Measurements from ENCODE around the gene SLC6A16. TPM values are rescaled to one million over a fixed set of nuclear protein-coding genes. Genes with fewer than 3 reads are reported as not detected.

SLC6A16 gene
- total and polyA plus RNA-seq, 2 of the 8 experiments (the other 6 are each of a cell fraction or from before 2014, with no cell fraction given), result 1.1 to 1.5 TPM

- TF ChIP-seq SIN3A (conservative IDR thresholded peaks at IDR 0.05 in 1 of 2, IDR thresholded peaks at IDR 0.05 in 1 of 2; ENCODE audit: low read depth in 1 of 2, low read length in 2 of 2) (no peak), RBBP5 (IDR thresholded peaks at IDR 0.05; ENCODE audit: borderline replicate concordance, low read depth, low read length) (no peak), FOSL1 (IDR thresholded peaks at IDR 0.05; ENCODE audit: insufficient read depth, low read depth, low read length) (no peak), NRF1 (IDR thresholded peaks at IDR 0.05; ENCODE audit: low read depth, low read length) (no peak), EZH2 (IDR thresholded peaks at IDR 0.05; ENCODE audit: low read depth, low read length, severe bottlenecking) (no peak), TAF1 (IDR thresholded peaks at IDR 0.05; ENCODE audit: low read depth, low read length) (no peak), NANOG (IDR thresholded peaks at IDR 0.05; ENCODE audit: insufficient read depth, low read depth, low read length, poor library complexity, severe bottlenecking) (no peak), TBP (IDR thresholded peaks at IDR 0.05; ENCODE audit: low read depth, low read length) (no peak), TCF12 (IDR thresholded peaks at IDR 0.05; ENCODE audit: low read depth, low read length) (no peak)
- TF ChIP-seq, protein P1, sequence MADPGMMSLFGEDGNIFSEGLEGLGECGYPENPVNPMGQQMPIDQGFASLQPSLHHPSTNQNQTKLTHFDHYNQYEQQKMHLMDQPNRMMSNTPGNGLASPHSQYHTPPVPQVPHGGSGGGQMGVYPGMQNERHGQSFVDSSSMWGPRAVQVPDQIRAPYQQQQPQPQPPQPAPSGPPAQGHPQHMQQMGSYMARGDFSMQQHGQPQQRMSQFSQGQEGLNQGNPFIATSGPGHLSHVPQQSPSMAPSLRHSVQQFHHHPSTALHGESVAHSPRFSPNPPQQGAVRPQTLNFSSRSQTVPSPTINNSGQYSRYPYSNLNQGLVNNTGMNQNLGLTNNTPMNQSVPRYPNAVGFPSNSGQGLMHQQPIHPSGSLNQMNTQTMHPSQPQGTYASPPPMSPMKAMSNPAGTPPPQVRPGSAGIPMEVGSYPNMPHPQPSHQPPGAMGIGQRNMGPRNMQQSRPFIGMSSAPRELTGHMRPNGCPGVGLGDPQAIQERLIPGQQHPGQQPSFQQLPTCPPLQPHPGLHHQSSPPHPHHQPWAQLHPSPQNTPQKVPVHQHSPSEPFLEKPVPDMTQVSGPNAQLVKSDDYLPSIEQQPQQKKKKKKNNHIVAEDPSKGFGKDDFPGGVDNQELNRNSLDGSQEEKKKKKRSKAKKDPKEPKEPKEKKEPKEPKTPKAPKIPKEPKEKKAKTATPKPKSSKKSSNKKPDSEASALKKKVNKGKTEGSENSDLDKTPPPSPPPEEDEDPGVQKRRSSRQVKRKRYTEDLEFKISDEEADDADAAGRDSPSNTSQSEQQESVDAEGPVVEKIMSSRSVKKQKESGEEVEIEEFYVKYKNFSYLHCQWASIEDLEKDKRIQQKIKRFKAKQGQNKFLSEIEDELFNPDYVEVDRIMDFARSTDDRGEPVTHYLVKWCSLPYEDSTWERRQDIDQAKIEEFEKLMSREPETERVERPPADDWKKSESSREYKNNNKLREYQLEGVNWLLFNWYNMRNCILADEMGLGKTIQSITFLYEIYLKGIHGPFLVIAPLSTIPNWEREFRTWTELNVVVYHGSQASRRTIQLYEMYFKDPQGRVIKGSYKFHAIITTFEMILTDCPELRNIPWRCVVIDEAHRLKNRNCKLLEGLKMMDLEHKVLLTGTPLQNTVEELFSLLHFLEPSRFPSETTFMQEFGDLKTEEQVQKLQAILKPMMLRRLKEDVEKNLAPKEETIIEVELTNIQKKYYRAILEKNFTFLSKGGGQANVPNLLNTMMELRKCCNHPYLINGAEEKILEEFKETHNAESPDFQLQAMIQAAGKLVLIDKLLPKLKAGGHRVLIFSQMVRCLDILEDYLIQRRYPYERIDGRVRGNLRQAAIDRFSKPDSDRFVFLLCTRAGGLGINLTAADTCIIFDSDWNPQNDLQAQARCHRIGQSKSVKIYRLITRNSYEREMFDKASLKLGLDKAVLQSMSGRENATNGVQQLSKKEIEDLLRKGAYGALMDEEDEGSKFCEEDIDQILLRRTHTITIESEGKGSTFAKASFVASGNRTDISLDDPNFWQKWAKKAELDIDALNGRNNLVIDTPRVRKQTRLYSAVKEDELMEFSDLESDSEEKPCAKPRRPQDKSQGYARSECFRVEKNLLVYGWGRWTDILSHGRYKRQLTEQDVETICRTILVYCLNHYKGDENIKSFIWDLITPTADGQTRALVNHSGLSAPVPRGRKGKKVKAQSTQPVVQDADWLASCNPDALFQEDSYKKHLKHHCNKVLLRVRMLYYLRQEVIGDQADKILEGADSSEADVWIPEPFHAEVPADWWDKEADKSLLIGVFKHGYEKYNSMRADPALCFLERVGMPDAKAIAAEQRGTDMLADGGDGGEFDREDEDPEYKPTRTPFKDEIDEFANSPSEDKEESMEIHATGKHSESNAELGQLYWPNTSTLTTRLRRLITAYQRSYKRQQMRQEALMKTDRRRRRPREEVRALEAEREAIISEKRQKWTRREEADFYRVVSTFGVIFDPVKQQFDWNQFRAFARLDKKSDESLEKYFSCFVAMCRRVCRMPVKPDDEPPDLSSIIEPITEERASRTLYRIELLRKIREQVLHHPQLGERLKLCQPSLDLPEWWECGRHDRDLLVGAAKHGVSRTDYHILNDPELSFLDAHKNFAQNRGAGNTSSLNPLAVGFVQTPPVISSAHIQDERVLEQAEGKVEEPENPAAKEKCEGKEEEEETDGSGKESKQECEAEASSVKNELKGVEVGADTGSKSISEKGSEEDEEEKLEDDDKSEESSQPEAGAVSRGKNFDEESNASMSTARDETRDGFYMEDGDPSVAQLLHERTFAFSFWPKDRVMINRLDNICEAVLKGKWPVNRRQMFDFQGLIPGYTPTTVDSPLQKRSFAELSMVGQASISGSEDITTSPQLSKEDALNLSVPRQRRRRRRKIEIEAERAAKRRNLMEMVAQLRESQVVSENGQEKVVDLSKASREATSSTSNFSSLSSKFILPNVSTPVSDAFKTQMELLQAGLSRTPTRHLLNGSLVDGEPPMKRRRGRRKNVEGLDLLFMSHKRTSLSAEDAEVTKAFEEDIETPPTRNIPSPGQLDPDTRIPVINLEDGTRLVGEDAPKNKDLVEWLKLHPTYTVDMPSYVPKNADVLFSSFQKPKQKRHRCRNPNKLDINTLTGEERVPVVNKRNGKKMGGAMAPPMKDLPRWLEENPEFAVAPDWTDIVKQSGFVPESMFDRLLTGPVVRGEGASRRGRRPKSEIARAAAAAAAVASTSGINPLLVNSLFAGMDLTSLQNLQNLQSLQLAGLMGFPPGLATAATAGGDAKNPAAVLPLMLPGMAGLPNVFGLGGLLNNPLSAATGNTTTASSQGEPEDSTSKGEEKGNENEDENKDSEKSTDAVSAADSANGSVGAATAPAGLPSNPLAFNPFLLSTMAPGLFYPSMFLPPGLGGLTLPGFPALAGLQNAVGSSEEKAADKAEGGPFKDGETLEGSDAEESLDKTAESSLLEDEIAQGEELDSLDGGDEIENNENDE (IDR thresholded peaks at IDR 0.05; ENCODE audit: insufficient replicate concordance, low read length), result no peak
Measured at GRCh38 chr19:49301866-49302252, 23.1 kb downstream of the SLC6A16 start (continued).

Measured in H1 (cell line).